Amniotic epithelial cell (primary cell): Measurements from ENCODE around the gene ATG9A.

Experiments used
- DNase-seq: peaks from one replicate; pipeline ENCODE4 v3.0.0-alpha.2; 2010; ENCODE audit warnings: low read depth

ATG9A gene

DNA sequence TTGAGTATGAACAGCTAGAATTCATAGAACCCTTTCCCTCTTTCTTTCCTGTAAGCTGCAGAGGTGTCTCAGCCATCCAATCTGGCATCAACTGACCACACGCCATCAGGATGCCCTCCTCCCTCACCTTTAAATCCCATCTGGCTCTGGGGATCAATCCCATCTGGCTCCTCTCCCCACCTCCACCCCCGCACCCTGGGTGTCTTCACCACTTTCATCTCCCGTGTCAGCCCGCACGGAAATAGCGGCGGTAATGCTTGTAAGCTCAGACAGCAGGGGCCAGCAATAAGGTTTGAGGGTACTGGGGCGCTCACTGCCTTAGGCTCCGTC, 23.1 kb upstream of the ATG9A start:
- DNase-seq: no peak

DNA sequence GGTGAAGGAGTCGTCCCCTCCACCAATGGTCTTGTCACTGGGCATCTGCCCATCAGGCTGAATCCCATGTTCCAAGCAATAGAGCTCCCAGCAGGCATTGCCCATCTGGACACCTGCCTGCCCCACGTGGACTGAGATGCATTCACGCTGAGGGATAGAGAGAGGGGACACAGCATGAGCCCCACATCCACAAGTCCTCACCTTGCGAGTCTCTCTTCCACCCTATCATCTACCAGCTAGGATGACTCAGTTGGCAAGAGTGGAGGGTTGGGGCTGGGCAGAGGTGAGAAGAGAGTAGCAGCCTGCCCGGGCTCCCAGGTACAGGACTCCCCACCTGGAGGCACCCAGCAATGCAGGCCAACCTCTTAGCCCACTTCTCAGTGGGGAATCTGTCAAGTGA, 22.6 kb upstream of the ATG9A start:
- no peak for DNase-seq

DNA sequence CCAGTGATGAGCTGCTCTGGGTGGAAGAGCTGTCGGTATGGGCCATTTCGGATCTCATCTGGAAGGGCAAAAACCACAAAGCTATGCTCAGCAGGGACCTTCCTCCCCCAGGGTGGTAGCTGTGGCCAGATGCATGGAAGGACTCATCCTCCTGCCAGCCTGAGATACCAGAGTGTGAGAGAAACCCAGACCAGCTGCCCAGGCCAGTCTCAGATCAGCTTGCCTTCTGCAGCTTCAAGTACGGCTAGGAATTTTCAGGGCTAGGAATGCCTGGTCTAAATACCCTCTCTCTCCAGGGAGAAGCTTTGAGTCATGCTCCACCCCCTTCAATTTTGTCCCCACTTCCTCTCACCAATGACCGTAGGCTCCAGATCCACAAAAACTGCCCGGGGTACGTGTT, 22.2 kb upstream of the ATG9A start:
- no peak for DNase-seq

DNA sequence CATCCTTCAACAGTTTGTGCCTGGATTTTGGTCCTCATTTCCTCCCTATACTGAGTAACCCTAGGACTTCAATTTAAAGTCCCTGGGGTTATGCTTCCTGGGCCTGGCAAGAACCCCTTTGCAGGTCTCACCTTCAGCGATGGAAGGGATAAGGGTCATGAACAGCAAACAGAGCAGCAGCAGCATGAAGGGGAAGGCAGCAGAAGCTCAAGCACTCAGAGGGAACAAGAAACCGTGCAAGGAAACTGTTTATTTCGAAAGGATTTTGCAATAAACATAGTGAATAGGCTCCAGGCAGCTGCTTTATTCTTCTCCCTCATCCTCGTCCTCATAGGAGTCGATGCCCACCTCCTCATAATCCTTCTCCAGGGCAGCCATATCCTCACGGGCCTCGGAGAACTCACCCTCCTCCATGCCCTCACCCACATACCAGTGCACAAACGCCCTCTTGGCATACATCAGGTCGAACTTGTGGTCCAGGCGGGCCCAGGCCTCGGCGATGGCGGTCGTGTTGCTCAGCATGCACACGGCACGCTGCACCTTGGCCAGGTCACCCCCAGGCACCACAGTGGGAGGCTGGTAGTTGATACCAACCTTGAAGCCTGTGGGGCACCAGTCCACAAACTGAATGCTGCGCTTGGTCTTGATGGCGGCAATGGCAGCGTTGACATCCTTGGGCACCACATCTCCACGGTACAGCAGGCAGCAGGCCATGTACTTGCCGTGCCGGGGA, 20.8 kb upstream of the ATG9A start:
- DNase-seq: peak; percentile 24

DNA sequence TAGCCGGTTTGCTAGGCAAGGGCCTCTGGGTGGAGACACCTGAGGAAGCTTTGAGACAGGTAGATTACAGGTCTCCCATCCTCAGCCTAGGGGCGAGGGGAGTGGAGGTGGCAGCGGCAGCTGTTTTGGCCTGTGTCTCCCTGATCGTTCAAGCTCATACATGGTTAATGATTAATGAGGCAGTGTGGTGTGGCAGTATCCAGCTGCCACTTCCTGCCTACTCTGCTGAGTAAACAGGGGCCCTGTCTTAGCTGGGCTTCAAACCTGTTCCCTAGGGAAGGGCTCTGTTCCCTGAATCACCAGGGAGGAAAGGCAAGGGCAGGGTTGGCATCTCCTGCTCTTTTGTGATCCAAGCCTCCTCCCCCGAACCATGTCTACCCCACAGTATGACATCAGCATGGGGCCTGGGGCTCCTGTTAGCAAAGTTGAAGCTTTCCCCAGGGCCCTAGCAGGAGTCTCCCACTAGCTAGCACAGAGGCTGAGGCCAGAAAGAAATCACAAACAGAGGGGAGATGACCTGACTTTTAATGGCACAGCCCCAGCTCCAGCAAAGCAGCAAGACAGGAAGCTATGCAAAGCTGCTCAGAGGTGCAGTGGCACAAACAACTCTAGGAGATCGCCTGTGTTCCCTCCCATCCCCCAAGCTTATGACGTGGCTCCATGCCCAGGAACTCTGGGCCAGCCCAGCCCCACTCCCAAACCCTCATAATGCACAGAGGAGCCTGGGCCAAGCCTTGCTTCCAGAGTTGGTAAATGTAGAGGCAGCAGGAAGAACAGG, 20.0 kb upstream of the ATG9A start:
- DNase-seq: peak; percentile 84

DNA sequence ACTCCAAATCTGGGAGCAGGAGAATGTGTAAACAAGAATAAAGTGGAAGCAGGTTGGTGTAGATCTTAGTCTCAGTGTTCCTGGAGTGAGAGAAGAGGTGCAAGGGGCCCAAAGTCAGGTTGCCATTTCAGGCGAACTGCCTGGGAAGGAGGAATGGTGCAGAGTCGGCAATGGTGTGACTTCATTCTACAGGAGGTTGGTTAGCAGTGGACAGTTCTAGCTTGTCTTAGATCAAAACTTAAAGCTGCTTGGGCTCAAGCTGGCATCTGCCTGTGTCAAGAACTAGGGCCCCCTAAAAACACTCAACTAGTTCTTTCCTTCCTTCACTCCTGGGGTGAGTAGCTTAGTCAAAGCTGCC, 19.4 kb upstream of the ATG9A start:
- DNase-seq: no peak

DNA sequence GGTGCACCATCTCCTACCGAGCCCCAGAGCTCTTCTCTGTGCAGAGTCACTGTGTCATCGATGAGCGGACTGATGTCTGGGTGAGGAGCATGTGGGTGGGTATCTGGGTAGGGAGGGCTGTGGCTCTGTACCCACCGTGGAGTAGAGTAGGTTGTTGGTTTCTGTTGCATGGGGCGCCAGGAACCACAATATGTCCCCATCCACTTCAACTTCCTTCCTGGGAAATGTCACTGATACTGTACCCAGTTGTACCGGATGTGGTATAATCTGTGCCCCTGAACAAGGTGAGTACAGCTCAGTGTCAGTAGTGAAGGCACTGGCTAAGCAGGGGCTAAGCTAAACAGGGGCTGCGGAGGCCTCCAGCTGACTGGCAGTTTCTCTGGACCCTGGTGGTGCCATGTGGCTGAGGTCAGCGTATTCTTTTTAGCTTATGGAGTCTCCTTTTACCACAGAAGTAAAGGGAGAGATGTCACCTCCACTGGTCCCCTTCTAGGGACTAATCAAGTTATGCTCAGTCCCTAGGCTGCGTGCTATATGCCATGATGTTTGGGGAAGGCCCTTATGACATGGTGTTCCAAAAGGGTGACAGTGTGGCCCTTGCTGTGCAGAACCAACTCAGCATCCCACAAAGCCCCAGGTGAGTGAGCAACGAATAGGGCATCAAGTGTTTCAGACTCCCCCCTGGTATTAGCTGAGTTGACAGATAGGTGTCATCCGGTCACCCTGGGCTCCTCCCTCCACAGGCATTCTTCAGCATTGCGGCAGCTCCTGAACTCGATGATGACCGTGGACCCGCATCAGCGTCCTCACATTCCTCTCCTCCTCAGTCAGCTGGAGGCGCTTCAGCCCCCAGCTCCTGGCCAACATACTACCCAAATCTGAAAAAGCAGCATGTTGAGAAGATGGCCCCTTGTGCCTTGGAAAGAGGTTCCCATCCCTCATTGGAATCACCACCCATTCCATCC, 18.5 kb upstream of the ATG9A start:
- DNase-seq: no peak

DNA sequence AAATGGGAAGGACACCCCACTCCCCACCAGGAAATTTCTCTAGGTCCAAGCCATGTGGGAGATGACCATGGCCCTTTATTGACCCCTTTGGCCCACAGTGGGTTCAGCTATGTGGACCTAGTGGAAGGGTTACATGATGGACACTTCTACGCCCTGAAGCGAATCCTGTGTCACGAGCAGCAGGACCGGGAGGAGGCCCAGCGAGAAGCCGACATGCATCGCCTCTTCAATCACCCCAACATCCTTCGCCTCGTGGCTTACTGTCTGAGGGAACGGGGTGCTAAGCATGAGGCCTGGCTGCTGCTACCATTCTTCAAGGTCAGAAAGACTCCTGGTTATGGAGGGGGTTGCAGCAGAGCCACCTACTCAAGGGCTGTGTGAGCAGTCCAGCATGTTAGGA, 17.1 kb upstream of the ATG9A start:
- DNase-seq: no peak

DNA sequence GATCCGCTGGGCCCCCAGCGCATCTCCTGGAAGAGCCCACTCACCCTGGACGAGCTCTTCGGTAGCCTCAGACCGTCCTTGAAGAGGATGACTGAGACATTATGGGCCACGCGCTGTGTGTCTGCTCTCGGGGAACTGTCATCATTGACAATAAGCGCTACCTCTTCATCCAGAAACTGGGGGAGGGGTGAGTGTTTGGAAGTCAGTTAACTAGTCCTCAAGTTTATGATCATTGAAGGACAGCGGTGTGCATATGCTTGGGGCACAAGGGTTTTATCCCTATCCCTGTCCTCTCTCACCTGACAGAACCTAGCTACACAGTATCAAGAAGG, 16.4 kb upstream of the ATG9A start:
- no peak for DNase-seq

DNA sequence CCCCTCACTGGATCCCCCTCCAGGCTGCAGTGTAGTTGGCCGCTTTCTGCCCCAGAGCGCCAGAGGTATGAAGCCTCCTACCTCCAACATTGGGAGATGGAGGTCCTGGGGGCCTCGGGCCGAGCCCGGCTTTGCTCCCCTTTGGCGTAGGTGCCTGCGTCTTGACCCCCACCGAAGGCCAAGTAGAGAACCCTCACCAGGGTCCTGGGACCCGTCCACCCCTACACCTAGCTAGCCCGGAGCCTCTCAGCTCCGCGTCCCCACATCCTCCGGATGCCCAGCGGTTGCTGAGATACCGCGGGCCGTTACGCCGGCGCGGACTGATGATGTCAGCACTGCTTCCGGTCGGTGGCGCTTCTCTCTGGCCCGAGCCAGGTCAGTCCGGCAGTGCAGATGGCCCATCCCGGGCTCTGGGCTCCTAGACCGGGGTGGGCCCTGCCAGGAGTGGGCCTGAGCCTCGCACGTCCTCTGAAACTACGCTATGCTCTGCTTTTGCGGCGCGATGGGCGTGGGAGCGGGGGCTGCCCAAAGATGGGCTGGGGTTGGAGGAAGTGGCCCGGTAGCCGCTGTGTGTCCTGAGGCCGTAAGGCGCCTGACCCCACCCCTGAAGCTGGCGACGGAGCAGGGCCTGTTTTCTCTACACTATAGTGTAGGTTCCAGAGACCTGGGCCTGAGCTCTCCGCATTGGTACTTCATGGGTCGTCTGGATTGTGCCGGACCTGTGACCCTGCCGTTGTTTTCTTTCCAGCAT, 15.9 kb upstream of the ATG9A start, which contains the start of the genes GLB1L and STK16:
TSS of gene GLB1L (minus strand) at position 297 of the 751 bp plus-strand sequence. CDS start 1,871 bp downstream, outside the sequence.
TSS of gene STK16 (plus strand) at position 332 of the 751 bp plus-strand sequence. CDS start 521 bp downstream, outside the sequence.
- peak; percentile 87 for DNase-seq

DNA sequence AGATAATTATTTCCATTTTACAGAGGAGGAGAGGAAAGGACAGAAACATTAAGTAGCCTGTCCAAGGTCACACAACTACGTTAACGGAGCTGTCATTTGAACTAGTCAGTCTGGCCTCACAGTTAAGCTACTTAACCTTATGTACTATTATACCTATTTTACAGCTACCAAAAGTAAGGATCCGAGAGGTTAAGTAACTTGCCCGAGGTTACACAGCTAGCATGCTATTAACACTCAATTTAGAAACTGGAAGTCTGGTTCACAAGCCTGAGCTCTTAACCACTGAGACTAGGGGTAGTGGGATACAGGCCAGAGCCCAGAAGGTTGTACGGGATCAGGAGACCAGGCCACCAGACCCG, 15.3 kb upstream of the ATG9A start:
- no peak for DNase-seq

DNA sequence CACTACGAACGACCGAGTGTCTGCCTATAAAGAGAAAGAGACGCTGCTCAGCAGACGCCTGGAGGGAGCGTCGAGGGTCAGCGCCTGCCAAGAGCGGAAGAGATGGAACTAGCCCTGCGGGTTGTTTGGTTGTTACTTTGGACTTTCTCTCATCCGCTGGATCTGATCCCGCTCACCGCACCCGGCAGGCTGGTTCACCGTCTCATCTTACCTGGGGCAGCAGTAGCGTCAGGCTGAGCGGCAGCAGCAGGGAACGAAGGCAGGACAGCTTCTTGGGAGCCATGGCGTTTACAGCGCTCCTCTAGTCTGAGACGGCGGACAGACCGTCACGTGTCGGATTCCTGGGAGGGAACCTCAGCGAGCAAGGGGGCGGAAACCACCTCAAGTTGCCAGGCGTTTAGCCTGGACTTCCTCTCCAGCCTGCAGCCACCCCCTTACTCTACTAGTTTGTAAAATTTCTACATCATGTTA, 13.9 kb upstream of the ATG9A start:
- peak; percentile 60 for DNase-seq

DNA sequence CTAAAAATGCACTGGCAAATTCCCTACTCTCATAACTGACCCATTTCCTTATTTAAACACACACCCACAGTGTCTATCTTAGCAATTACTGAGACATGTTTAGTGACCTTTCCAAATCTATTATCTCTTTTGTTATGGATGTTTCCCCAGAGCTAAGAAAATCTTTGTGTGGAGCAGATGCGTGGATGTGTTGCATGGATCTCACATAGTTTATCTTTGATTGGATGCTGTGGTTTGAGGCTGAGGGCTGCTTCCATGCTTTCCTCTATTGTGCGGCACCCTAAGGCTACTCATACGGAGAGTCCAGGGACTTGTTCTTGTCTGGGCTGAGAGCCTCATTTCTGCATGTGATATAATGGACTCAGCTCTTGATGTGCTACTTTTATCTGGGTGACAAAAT, 4.9 kb upstream of the ATG9A start:
- no peak for DNase-seq

DNA sequence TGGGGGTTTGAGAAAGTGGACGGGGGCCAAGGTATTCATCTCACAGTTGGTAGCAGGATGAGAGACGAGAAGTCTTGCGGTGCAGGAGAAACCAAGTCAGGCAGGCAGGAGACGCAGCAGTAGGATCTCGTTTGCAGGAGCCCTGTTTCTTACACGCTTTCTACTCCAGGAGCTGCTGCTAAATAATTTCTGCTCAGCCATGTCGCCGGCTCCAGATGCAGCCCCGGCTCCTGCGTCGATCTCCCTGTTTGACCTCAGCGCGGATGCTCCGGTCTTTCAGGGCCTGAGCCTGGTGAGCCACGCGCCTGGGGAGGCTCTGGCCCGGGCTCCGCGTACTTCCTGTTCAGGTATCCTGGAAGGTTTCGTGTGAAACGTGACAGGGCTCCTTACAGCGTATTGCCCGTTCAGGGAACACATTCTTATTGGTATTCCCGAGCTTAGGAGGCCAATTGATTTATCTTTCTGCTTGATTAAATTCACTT, 664 bp upstream of the ATG9A start:
- DNase-seq: peak; percentile 35

DNA sequence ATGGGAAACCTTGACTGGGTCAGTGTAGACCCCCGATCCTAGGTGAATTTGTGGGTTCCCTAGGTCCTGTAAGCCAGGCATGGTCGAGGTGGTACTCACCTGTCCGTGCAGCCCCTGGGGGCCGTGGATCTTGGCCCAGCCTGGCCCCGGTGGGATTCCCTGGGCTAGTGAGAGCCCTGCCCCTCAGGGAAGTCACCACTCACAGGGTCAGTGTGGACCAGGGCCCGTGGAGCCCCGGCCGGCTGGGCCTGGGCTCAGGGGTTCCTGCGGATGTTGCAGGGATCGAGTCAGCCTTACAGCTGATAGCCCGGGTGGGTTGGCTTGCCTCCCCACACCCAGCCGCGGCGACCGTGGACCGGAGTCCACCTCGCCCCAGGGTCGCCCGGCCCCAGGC, 528 bp downstream of the ATG9A start:
- no peak for DNase-seq

DNA sequence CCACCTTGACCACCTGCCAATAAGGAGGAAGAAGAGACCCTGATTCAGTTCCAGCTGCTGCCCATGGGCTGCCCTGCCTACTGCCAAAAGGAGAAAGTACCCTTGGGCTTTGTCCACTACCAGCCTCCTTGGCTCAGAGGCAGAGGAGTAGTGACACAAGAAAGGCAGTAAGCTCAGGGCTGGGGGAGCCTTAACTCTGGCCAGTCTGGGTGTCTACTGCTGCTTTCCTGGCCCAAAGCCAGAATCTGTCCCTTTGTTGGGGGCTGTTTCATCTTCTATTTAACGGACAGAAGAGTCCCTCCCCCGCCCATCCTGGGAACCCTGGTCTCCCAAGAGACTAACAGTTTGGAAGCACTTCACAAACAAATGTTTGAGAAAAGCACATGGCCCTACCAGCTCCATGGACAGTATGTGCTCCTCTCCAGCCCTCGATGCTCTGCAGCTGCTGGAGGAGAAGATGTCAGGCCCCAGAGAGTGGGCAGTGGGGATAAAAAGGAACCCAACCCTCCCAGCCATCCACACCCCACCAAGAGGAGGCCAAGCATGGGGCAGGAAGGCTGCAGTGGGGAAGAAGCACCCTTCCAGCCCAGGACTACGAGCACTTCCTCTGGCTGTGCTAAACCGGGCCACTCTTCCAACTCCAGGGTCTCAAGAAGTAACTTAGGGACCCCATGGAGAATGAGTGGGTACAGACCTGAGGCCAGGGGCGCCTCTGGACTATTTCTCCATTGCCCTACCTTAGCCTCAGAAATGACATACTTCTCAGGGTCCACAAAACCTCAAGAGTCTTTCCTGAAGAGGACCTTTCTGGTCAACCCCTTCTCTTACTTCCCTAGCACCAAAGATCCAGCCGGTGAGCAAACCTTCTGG, 1.2 kb downstream of the ATG9A start:
- DNase-seq: no peak

DNA sequence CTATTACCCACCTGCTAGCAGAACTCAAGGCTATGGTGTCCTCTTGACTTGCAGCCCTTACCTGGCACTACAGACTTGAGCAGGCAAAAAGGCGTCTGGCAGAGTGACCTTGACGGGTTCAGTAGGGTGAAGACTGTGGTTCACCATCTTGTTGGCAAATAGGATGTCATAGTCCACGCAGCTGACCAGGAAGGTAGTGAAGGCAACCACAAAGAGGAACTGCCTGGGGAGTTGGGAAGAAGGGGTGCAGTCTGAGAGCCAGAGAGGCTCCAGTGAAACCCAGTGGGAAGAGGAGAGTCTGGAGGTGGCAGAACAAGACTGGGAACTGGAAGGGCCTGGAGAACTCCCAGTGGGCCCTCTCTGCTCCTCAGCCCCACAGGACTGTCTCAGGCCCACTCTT, 4.1 kb downstream of the ATG9A start:
- no peak for DNase-seq

DNA sequence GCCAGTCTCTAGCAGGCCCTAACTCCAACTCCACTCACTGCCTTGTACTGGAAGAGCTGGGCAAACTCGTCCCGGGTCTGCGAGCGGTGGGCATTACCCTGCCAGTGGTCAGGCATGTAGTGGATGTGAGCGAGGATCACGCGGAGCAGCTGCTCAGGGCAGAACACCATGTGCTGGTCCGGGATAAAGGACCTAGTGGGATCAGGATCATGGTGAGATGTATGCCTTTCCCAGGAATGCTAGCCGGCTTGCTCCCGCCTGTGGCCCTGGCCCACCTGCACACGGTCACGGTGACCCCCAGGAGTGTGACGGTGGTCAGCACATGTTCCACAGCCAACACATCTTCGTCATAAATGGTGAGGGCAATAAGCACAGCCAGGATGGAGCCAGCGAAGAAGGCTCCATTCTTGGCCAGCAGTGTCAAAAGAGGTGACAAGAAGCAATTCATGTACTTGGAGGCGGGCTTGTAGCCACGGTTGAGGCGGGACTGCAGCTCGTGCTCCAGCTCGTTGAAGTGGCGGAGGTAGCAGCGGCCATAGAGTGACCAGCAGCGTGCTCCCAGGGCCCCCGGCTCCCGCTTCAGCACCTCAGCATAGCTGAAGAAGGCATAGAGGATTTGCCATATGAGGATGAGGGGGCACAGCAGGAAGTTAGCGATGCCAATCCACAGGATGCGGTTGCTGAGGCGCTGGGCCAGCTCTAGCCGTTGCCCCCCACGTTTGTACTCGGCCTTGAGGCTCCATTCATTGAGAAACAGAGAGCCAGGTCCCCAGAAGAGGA, 5.4 kb downstream of the ATG9A start:
- no peak for DNase-seq

DNA sequence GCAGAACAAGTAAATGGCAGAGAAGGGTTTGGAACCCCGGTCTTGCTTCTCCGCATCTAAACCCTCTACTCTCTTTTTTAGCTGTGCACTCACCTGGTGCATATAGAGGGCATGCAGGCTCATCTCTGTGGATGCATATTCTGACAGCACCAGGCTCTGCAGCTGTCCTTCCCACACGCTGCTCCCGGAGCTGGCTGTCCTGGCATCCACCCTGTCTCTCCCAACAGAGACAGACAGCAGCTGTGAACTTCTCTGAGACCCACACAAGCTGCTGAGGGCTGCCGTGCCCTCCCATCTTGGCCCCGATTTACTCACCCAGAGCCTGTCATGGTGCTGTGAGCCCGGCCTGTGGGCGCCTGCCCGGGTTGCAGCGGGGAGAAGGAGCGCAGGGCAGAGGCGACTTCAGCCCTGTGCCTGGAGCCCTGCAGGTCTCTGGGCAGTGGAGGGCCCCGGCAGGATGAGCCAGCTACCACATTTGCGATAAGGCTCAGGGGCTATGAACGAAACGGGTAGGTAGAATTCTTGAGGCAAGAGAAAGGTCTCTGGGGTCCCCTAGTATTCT, 7.4 kb downstream of the ATG9A start:
- DNase-seq: no peak
